GM12878 (cell line): ENCODE data around the gene SLC44A4. TPM values are rescaled to one million over a fixed set of nuclear protein-coding genes. Genes with fewer than 3 reads are reported as not detected.
"Not testable (repeated sequence)": the region's sequence is repeated elsewhere in the genome, so short reads cannot be mapped to it uniquely, and the experiment has no call there.

ENCODE experiments used
- ATAC-seq: fragments of 200-7000 bp; cut with Tn5 transposase; 3 replicates; pipeline ENCODE4 v1.9.1; 2020; ENCODE audit warnings: mild to moderate bottlenecking, moderate library complexity
- BruUV-seq: library from RNA; stranded (reverse); fragments of 400-500 nt; replicated peaks from 2 replicates; lab custom pipeline; 2021; lab: Mats Ljungman, UMichigan
- CTCF ChIA-PET: fragments of 300-600 bp; sonication (Branson Sonifier 250); formaldehyde crosslinking; extraction: SDS; loops from one replicate; lab custom pipeline; 2021; ENCODE audit warnings: inconsistent platforms; lab: Yijun Ruan, JAX
- POLR2A ChIA-PET: fragments of 350-600 bp; formaldehyde crosslinking; extraction: SDS; loops from one replicate; lab custom pipeline; 2021; ENCODE audit warnings: inconsistent platforms; lab: Charles Lee
- RAD21 ChIA-PET: fragments of 300-600 bp; sonication (Branson Sonifier 250); formaldehyde crosslinking; loops from one replicate; lab custom pipeline; 2023; ENCODE audit warnings: antibody characterized with exemption; ENCODE audit not compliant: unreplicated experiment; lab: Charles Lee
- SMC1A ChIA-PET: fragments of 300-600 bp; sonication (Branson Sonifier 250); formaldehyde crosslinking; loops from one replicate; lab custom pipeline; 2023; ENCODE audit not compliant: unreplicated experiment, uncharacterized antibody; lab: Charles Lee
- DNase-seq: peaks from one replicate; pipeline ENCODE4 v3.0.0-alpha.2; 2011; ENCODE audit warnings: low read depth, low spot score
- FAIRE-seq: peaks from 3 replicates; lab custom pipeline; 2011; peaks lifted over from hg19 to GRCh38; lab: Jason Lieb, UNC
- H2AFZ ChIP-seq: 2 replicates; pipeline ENCODE4 v1.6.0; 2011; ENCODE audit warnings: low read depth, low read length, control low read depth; ENCODE audit not compliant: control insufficient read depth
- H3K27ac ChIP-seq: 2 replicates; pipeline ENCODE4 v1.5.1; 2011; ENCODE audit warnings: control low read depth; ENCODE audit not compliant: control insufficient read depth, insufficient read depth
- H3K27me3 ChIP-seq, 2 experiments: replicated peaks in 1 of 2; 2 replicates each; pipeline versions ENCODE4 v1.6.0 to v1.6.1; 2011; ENCODE audit warnings: low read length in 1 of 2; ENCODE audit not compliant: control insufficient read depth in 2 of 2, insufficient read depth in 2 of 2
- H3K36me3 ChIP-seq, 2 experiments: 2 replicates each; pipeline ENCODE4 v1.5.1; 2011; ENCODE audit warnings: low read length in 1 of 2; ENCODE audit not compliant: control insufficient read depth in 2 of 2, insufficient read depth in 2 of 2
- H3K4me1 ChIP-seq: 2 replicates; pipeline ENCODE4 v1.6.1; 2011; ENCODE audit warnings: mild to moderate bottlenecking, low read length, moderate library complexity, mixed read lengths; ENCODE audit not compliant: control insufficient read depth, insufficient read depth
- H3K4me2 ChIP-seq: 2 replicates; pipeline ENCODE4 v1.6.0; 2011; ENCODE audit warnings: control low read depth; ENCODE audit not compliant: control insufficient read depth, insufficient read depth
- H3K4me3 ChIP-seq: fragments of 200-600 bp; sonication (generic); 2 replicates; pipeline ENCODE4 v1.5.1; 2016
- H3K79me2 ChIP-seq: 2 replicates; pipeline ENCODE4 v1.6.0; 2011; ENCODE audit warnings: low read length; ENCODE audit not compliant: control insufficient read depth, insufficient read depth
- H3K9ac ChIP-seq: 2 replicates; pipeline ENCODE4 v1.8.0; 2011; ENCODE audit warnings: low read length, control low read depth, mixed read lengths; ENCODE audit not compliant: control insufficient read depth, insufficient read depth
- H3K9me3 ChIP-seq: replicated peaks from 3 replicates; pipeline ENCODE4 v1.5.1; 2011; ENCODE audit warnings: mild to moderate bottlenecking, low read length; ENCODE audit not compliant: control insufficient read depth, insufficient read depth
- H4K20me1 ChIP-seq: 2 replicates; pipeline ENCODE4 v1.6.0; 2011; ENCODE audit not compliant: control insufficient read depth, insufficient read depth
- CBFB ChIP-seq: IDR thresholded peaks from 2 replicates; pipeline ENCODE4 v1.6.1; 2016; ENCODE audit warnings: antibody characterized with exemption, low read depth
- CHD2 ChIP-seq: IDR thresholded peaks from 2 replicates; pipeline ENCODE4 v1.6.1; 2011; ENCODE audit warnings: low read depth, low read length, improper control_type of control experiment, borderline replicate concordance
- CHD4 ChIP-seq: fragments of 200-600 bp; sonication (generic); IDR thresholded peaks from 2 replicates; pipeline ENCODE4 v1.6.1; 2016; ENCODE audit warnings: mild to moderate bottlenecking
- EED ChIP-seq: sonication (generic); IDR thresholded peaks from 2 replicates; pipeline ENCODE4 v1.6.1; 2016; ENCODE audit warnings: antibody characterized with exemption, low read depth
- HDAC2 ChIP-seq: fragments of 200-600 bp; sonication (generic); IDR thresholded peaks from 2 replicates; pipeline ENCODE4 v1.6.1; 2017
- TAF1 ChIP-seq: IDR thresholded peaks from 2 replicates; pipeline ENCODE4 v1.6.1; 2011; ENCODE audit warnings: mild to moderate bottlenecking, low read depth, low read length, borderline replicate concordance
- WRNIP1 ChIP-seq: IDR thresholded peaks from 2 replicates; pipeline ENCODE4 v1.6.1; 2011; ENCODE audit warnings: low read depth, low read length, improper control_type of control experiment, borderline replicate concordance
- ZNF622 ChIP-seq: fragments of 450-650 bp; IDR thresholded peaks from 2 replicates; pipeline ENCODE4 v1.6.1; 2017; ENCODE audit warnings: mild to moderate bottlenecking, inconsistent platforms
- WGBS: methylation state at CpG from one replicate; pipeline ENCODE4 v1.1.6; 2016; ENCODE audit warnings: low lambda C conversion rate; ENCODE audit not compliant: insufficient replicate concordance, insufficient coverage; ENCODE audit errors: missing lambda C conversion rate; 5-methylcytosine and 5-hydroxymethylcytosine counted together
- in situ Hi-C: fragments of 300-500 bp; cut with MboI; formaldehyde crosslinking; loops from 9 replicates; pipeline ENCODE4 v1.14.3; 2018; ENCODE audit warnings: mixed read lengths
- intact Hi-C: fragments of 100-400 bp; cut with micrococcal nuclease; formaldehyde crosslinking; loops from one replicate; pipeline ENCODE4 v1.14.2; 2022; ENCODE audit not compliant: unreplicated experiment
- polyA plus RNA-seq, 11 experiments: library from polyadenylated mRNA; depleted of rRNA in 4 of 11; unstranded in 6 of 11; stranded (reverse) in 5 of 11; fragments of >200 nt; fragmentation: Nextera tagmentation in 4 of 11; fragmentation: Illumina TruSeq in 1 of 11; extraction: Ambion mirVana in 4 of 11; extraction: Trizol in 1 of 11; gene quantifications; 1 replicate in 1 of 11; 2 replicates in 10 of 11; pipeline versions ENCODE4 v1.2.1 to v1.2.3, GENCODE V29; 2011 to 2016; ENCODE audit warnings: inconsistent platforms in 2 of 11, missing spikeins in 2 of 11, low read depth in 1 of 11
- total RNA-seq, 4 experiments: library from RNA; depleted of rRNA in 3 of 4; stranded (reverse); fragments of >200 nt in 3 of 4; fragmentation: Illumina TruSeq in 1 of 4; extraction: Trizol in 1 of 4; gene quantifications; 2 replicates each; pipeline versions ENCODE4 v1.2.1 to v1.2.3, GENCODE V29; 2013 to 2021
- TF ChIP-seq, protein P1 (sequence below): fragments of 450-650 bp; IDR thresholded peaks from 2 replicates; pipeline ENCODE4 v1.6.1; 2017; ENCODE audit warnings: mild to moderate bottlenecking

SLC44A4 gene
- total and polyA plus RNA-seq, 10 of the 15 experiments (the other 5 are each of a cell fraction or from before 2014, with no cell fraction given) = 0.04 to 0.24 (median 0.15) TPM; not detected in 3

DNA sequence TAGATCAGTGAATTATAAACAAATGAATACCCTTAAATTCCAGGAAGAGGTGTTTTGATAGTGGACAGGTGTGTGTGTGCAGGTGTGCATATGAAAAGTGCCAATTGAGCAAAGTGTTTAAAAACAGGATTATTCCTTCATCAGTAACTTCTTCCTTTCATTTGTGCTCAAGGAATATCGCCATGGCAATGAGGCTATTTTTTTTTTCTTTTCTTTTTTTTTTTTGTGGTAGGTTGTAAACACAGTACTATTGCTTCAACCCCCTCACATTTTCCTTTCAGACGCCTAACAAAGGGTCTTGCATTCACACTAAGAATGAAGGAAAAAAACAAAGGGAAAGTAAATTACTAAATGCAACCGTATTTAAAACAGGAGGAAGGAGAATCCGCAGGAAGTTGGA lies 53.2 kb downstream of the SLC44A4 start:
- Histone ChIP-seq H3K27ac (no peak overlapping the region; the same call in 1 of the 2 replicates), H3K9ac (no peak overlapping the region)
- ATAC-seq (no peak), FAIRE-seq (no peak)
- CTCF ChIA-PET = interaction anchor here (0.6 to 2.6 kb wide), 3 partner anchors 13 to 86 kb away, joined by 4 to 13 read pairs (median 5); partner anchors contain the start of gene MSH5
- TF ChIP-seq HDAC2 (no peak), CBFB (no peak), CHD2 (no peak), WRNIP1 (no peak), TAF1 (no peak), EED (no peak), CHD4 (no peak), ZNF622 (no peak)
- TF ChIP-seq, protein P1, sequence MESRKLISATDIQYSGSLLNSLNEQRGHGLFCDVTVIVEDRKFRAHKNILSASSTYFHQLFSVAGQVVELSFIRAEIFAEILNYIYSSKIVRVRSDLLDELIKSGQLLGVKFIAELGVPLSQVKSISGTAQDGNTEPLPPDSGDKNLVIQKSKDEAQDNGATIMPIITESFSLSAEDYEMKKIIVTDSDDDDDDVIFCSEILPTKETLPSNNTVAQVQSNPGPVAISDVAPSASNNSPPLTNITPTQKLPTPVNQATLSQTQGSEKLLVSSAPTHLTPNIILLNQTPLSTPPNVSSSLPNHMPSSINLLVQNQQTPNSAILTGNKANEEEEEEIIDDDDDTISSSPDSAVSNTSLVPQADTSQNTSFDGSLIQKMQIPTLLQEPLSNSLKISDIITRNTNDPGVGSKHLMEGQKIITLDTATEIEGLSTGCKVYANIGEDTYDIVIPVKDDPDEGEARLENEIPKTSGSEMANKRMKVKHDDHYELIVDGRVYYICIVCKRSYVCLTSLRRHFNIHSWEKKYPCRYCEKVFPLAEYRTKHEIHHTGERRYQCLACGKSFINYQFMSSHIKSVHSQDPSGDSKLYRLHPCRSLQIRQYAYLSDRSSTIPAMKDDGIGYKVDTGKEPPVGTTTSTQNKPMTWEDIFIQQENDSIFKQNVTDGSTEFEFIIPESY = no peak
- TF ChIP-seq, all 136 proteins: peak for 0
- Histone ChIP-seq H3K27me3 (no peaks in the 10 kb centered on the region), H3K36me3 (no peaks in the 10 kb centered on the region), H3K4me1 (peaks cover 10% of the 10 kb centered on the region), H3K9me3 (no peaks in the 10 kb centered on the region), H2AFZ (no peak overlapping the region), H3K4me2 (no peak overlapping the region), H3K79me2 (peaks cover 17% of the 10 kb centered on the region), H3K4me3 (0 out of 2 replicates have a peak overlapping the region, but pooled peaks have one; percentile 6), H4K20me1 (no peaks in the 10 kb centered on the region)
- WGBS = 100% methylated on average over 4 of the region's 4 CpGs
- SMC1A ChIA-PET = interaction anchor here (1.7 to 2.8 kb wide), 3 partner anchors 12 to 88 kb away, joined by 6 to 22 read pairs (median 12); partner anchors contain the start of gene LSM2
- RAD21 ChIA-PET = interaction anchor here (0.7 to 1.3 kb wide), 4 partner anchors 30 to 265 kb away, joined by 3 to 5 read pairs (median 3); partner anchors contain the start of genes NEU1 and VARS1
- in situ Hi-C loops = no loop called here
- DNase-seq = no peak
- no TSS peak for BruUV-seq
- intact Hi-C loops = loop anchor here (10.0 kb wide), 1 partner anchor 51 kb away; the partner anchor contains the start of gene VWA7
- POLR2A ChIA-PET = interaction anchor here (0.6 to 11.3 kb wide), 6 partner anchors 12 to 278 kb away, joined by 3 to 158 read pairs (median 32); partner anchors contain the start of genes CLIC1, HSPA1A, HSPA1L and LSM2

DNA sequence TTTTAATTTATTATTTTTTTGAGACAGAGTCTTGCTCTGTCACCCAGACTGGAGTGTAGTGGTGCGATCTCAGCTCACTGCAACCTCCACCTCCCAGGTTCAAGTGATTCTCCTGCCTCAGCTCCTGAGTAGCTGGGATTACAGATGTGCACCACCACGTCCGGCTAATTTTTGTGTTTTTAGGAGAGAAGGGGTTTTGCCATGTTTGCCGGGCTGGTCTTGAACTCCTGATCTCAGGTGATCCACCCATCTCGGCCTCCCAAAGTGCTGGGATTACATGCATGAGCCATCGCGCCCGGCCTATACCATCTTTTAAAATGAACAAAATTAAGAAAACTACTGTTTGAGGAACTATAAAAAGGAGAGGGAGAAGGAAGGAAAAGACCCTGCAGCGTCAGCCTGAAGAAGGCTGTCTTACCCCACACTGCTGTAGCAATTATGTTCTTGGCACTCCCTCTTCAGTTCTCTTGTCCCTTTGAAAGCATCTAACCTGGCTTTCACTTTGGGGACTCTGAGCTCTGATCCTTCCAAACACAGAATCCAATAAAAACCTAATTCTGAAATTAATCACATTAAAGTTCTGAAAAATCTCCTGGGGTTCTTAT lies 55.1 kb downstream of the SLC44A4 start:
- not testable (repeated sequence) for H3K4me1 ChIP-seq

More for the DNA sequence above, 55.1 kb downstream of the SLC44A4 start:
- H3K36me3 ChIP-seq, H3K9me3 ChIP-seq, H3K27me3 ChIP-seq, H3K79me2 ChIP-seq, in situ Hi-C loops, H3K9ac ChIP-seq, H2AFZ ChIP-seq, H3K4me2 ChIP-seq, BruUV-seq, ATAC-seq, H3K27ac ChIP-seq, H4K20me1 ChIP-seq, FAIRE-seq, DNase-seq, H3K4me3 ChIP-seq: not testable (repeated sequence)
- POLR2A ChIA-PET = interaction anchor here (0.6 to 11.3 kb wide), 8 partner anchors 10 to 231 kb away, joined by 3 to 158 read pairs (median 18); partner anchors contain the start of genes CLIC1, HSPA1A, HSPA1L and LSM2
- CTCF ChIA-PET = interaction anchor here (0.7 to 2.0 kb wide), 9 partner anchors 8 to 225 kb away, joined by 3 to 5 read pairs (median 4); partner anchors contain the start of genes DDAH2, MSH5 and NEU1
- intact Hi-C loops = loop anchor here (10.0 kb wide), 1 partner anchor 49 kb away; the partner anchor contains the start of gene VWA7
- WGBS = 88% methylated on average over 9 of the region's 9 CpGs
- RAD21 ChIA-PET = interaction anchor here (1.0 to 1.9 kb wide), 7 partner anchors 8 to 87 kb away, joined by 4 to 10 read pairs (median 6); partner anchors contain the start of genes CLIC1, LSM2 and MSH5
- SMC1A ChIA-PET = interaction anchor here (1.0 to 2.5 kb wide), 12 partner anchors 9 to 120 kb away, joined by 3 to 13 read pairs (median 5); partner anchors contain the start of genes ABHD16A and LSM2
